Kidney capillary endothelial cell (primary cell): Measurements from ENCODE around the gene S1PR4.
"Not testable (repeated sequence)": the region's sequence is repeated elsewhere in the genome, so short reads cannot be mapped to it uniquely, and the experiment has no call there.

Experiments
- DNase-seq: peaks from one replicate; pipeline ENCODE4 v3.0.0-alpha.2; 2018; ENCODE audit warnings: low spot score

Gene S1PR4

DNA sequence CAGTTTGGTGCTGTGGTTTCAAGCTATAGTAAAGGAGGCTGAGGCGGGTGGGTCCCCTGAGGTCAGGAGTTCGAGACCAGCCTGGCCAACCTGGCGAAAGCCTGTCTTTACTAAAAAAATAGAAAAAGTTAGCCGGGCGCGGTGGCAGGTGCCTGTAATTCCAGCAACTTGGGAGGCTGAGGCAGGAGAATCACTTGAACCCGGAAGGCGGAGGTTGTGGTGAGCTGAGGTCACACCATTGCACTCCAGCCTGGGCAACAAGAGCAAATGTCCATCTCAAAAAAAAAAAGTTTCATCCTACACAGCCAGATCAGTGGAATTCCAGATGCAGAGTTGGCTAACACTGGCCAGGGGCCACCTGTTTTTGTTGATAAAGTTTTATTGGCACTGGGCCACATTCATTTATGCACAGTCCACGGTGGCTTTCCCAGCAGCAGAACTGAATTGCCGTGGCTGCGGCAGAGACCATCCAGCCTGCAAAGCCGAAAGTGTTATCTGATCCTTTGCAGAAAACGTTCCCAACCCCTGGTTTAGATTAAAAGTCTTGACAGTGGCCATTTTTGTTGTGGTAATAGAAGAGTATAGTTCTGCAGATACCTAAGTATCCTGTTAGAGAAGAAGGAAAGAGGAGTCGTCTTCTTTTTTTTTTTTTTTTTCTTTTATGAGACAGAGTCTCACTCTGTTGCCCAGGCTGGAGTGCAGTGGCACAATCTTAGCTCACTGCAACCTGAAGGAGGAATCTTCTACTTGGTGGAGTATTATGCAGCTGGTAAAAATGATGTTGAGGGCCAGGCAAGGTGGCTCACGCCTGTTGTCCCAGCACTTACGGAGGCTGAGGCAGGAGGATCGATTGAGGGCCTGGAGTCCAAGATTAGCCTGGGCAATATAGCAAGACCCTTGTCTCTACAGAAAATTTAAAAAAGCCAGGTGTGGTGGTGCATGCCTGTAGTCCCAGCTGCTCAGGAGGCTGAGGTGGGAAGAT lies 15.8 kb downstream of the S1PR4 start:
- DNase-seq, result no peak

DNA sequence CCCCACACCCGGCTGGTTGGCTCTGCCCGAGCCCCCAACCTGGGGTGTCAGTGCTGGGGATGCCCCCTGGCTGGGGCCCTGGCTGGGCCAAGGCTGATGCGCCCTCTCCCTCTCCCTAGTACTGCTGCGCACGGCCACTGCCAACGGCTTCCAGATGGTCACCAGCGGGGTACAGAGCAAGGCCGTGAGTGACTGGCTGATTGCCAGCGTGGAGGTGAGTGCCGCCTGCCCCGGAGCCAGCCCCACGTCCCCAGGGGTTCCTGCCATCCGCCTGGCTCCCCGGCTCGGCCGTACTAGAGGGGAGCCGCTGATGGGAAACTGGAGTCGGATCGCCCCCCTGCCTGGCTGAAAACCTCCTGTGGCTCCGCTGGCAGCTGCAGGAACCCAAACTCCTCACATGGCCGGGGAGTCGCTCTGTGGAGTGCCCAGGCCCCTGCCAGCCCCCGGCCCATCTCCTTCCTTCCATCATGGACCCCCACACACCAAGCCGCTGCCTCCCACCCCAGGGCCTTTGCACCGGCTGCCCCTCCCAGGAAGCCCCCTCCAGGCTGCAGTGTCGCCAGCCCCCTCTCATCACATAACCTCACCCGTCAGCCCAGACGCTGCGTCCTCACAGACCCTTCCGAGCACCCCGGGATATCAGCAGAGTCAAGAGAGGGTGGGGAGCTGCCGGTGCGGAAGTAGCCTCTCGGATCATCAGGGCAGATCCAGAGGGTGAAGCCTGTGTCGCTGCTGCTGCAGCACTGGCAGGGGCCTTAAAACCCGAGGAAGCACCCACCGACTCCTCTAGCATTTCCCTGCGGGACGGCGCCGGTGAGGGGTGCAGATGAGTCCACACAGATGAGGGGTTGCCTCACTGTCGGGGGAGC lies 17.7 kb downstream of the S1PR4 start:
- no peak for DNase-seq

DNA sequence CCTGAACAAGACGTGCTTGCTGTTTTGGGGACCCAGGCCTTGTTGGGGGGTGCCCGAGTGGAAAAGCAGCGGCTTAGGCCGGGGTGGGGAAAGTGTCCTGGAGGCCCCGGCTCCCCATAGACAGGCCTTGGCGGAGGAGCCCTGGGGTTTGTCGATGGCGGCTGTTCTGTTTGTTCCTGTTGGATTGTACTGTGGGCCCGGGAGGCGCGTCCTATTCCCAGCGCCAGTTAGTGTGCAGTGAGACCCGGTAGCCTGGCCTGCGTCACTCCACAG lies 18.3 kb downstream of the S1PR4 start:
- no peak for DNase-seq

DNA sequence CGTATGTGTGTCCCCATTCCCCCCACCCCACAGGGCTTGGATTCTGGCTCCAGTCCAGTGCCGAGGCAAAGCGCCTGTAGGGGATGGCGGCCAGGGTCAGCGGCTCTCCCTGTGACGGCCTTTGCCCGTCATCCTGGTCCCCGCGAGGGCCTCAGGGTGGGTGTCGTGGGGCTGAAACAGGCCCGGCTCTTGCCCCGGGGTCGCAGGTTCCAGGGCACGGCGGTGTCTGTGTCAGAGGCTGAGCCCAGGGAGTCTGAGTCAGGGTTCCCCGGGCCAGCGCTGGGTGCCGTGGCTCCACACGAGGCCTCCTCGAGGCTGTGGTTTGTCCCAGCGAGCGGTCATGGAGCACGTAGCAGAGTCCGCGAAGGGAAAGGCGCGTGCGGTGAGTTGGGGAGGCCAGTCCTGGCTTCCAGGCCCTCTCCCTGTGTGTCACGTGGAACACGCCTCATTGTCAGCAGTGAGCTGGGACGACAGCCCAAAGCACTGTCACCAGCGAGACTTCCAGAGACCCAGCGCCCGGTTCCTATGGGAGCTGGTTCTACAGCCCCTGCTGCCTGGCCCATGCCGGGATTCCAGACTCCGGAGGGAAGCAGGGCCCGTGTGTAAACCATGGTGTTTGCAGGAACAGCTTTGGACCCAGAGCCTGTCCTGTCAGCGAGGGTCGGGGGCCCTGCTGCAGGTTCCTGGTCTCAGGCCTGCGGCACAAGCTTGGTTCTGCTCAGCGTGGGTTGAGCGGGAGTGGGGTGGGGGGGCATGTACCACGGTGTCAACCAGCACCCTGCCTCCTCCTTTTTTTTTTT lies 20.5 kb downstream of the S1PR4 start:
- no peak for DNase-seq

DNA sequence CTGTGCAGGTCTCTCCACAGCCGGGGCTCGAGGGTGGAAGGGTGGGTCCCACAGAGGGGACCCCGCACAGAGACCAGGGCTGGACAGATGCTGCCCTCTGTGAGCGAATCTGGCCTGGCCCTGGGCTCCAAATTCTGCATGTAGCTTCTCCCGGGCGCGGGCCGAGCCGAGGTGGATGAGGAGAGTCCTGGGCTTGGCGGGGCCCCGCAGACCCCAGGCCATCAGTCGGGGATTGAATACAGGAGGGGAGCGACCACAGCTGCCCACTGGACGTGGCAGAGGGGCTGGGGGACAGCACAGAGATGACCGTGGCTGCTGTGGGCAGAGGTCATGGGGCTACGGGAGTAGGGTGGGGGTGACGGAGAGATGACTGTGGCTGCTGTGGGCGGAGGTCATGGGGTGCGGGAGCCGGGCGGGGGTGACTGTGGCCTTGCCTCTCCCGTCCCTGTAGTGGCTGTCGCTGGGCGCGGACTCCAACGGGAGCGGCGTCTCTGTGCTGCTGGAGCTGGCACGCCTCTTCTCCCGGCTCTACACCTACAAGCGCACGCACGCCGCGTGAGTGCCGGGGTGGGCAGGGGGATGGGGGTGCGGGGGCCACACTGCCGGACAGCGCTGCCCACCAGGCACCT lies 22.6 kb downstream of the S1PR4 start:
- no peak for DNase-seq

DNA sequence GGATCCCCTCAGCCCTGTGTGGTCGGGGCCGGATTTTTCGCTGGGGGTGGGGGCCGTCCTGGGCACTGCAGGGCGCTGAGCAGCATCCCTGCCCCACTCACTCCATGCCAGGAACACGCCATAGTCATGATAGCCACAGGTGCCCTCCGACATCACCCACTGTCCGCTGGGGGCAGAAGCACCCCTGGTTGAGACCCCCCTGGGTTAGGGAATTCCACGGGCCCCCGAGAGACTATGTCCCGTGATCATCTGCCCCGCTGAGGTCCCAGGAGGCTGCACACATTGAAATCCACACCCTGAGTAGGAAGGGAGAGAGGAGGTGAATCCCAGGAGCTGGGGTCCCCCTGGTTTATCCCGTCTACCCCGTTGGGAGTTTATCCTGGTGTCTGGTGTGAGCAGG lies 23.3 kb downstream of the S1PR4 start:
- DNase-seq, result no peak

DNA sequence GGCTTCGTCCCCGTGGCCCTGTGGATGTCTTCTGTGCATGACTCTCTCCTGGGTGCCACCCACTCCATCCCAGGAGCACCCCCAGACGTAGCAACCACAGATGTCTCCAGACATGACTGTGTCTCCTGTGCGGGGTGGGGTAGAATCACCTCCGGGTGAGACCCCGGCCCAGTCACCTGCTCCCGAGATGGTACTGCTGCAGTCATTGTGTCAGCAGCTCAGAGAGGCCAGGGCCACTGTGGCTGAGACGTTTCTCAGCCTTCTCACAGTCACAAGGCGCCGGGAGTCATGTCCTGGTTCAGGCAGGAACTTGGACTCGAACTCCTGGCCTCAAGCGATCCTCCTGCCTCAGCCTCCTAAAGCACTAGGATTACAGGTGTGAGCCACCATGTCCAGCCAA lies 23.8 kb downstream of the S1PR4 start:
- DNase-seq, result no peak

DNA sequence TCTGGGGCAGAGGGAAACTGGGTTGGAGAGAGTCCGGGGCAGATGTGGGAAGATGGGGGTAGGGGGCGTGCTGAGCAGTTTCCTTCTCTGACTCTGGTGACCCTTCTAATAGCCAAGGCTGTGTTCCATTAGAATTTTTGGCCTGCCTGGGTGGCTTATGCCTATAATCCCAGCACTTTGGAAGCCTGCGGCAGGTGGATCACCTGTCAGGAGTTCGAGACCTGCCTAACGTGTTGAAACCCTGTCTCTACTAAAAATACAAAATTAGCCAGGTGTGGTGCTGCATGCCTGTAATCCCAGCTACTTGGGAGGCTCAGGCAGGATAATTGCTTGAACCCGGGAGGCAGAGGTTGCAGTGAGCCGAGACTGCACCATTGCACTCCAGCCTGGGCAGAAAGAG lies 24.3 kb downstream of the S1PR4 start:
- DNase-seq, result not testable (repeated sequence)

DNA sequence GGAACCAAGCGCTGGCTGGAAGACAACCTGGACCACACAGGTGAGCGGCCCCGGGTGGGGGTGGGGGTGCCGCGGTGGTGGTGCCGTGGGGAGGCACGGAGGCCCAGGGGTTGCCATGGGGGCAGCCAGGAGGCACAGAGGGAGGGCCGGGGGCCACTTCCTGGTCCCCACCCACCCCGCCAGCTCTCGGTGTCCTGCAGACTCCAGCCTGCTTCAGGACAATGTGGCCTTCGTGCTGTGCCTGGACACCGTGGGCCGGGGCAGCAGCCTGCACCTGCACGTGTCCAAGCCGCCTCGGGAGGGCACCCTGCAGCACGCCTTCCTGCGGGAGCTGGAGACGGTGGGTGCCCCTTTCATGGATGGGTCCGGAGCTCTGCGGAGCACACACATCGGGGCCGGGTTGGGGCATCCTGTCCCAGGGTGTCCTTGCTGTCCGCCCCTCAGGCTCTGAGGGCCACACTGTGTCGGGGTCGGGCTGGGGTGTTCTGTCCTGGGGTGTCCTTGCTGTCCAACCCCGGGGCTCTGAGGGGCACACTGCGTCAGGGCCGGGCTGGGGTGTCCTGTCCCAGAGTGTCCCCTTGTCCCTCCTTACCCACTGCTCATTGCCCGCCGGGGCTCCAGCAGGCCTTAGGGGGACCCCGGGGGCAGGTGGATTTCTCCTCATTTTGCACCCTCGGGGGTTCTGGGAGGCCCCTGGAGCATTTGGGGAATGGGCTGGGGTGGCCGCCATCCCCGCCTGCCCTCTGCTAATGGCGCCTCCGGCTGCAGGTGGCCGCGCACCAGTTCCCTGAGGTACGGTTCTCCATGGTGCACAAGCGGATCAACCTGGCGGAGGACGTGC lies 25.5 kb downstream of the S1PR4 start:
- DNase-seq, result no peak

DNA sequence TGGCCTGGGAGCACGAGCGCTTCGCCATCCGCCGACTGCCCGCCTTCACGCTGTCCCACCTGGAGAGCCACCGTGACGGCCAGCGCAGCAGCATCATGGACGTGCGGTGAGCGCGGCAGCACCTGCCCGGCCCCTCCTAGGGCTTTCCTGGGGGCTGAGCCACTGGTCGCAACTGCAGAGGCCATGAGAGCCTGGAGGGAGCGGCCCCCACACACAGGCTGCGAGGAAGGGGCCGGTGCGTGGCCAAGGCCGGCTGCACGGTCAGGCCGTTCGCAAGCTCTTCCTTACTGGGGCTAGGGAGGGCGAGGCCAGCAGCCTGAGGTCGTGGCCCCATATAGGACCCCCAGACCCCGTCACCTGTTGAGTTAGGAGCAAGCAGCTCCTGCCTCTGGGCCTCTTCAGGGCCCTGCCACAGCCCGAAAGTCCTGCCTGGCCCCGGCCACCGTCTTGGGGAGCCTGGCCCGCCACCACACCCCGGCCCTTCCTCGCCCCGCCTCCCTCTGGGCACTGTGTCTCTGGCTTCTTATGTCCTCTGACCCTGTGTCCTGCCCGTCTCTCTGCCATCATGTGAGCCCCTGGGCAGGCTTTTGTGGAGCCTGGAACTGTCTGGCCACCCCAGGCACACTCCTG lies 26.2 kb downstream of the S1PR4 start:
- DNase-seq, result no peak

DNA sequence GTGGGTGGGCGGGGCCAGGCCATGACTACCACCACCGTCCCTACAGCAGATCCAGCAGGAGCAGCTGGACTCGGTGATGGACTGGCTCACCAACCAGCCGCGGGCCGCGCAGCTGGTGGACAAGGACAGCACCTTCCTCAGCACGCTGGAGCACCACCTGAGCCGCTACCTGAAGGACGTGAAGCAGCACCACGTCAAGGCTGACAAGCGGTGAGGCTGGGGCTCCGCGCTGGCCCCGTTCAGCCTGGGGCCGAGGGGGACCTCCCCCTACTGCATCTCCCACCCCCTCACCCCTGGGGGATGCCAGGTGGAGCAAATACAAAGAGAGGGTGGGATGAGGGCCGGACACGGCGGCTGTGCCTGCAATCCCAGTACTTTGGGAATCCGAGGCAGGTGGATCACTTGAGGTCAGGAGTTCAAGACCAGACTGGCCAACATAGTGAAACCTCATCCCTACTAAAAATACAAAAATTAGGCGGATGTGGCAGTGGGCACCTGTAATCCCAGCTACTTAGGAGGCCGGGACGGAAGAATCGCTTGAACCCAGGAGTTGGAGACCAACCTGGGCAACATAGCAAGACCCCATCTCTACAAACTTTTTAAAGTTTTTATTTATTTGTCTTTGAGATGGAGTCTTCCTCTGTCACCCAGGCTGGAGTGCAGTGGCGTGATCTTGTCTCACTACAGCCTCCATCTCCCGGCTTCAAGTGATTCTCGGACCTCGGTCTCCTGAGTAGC lies 27.8 kb downstream of the S1PR4 start:
- no peak for DNase-seq

DNA sequence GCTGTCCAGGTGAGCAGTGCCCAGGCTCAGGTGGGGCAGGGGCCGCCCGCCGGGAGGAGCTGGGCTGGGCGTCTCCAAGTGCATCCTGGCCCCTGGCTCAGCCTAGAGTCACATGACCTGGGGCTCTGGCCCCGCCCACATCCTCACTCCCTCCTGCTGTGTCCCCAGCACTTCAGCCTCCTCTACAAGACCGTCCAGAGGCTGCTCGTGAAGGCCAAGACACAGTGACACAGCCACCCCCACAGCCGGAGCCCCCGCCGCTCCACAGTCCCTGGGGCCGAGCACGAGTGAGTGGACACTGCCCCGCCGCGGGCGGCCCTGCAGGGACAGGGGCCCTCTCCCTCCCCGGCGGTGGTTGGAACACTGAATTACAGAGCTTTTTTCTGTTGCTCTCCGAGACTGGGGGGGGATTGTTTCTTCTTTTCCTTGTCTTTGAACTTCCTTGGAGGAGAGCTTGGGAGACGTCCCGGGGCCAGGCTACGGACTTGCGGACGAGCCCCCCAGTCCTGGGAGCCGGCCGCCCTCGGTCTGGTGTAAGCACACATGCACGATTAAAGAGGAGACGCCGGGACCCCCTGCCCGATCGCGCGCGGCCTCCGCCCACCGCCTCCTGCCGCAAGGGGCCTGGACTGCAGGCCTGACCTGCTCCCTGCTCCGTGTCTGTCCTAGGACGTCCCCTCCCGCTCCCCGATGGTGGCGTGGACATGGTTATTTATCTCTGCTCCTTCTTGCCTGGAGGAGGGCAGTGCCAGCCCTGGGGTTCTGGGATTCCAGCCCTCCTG lies 29.1 kb downstream of the S1PR4 start:
- DNase-seq, result no peak

DNA sequence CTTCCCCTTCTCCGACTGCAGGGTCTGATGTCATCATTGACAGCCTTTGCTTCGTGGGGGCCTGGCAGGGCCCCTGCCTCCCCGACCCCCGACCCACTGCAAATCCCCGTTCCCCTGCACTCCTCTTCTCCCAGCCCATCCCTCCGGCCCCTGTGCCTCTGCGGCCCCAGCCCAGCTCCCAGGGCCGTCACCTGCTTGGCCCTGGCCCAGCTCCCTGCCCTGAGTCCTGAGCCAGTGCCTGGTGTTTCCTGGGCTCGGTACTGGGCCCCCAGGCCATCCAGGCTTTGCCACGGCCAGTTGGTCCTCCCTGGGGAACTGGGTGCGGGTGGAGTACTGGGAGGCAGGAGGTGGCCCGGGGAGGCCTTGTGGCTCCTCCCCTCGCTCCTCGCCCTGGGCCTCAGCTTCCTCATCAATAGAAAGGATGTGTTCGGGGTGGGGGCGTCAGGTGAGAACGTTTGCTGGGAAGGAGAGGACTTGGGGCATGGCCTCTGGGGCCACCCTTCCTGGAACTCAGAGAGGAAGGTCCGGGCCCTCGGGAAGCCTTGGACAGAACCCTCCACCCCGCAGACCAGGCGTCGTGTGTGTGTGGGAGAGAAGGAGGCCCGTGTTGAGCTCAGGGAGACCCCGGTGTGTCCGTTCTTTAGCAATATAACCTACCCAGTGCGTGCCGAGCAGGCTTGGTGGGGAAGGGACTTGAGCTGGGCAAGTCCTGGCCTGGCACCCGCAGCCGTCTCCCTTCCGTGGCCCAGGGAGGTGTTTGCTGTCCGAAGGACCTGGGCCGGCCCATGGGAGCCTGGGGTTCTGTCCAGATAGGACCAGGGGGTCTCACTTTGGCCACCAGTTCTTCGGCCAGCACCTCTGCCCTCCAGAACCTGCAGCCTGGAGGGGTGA lies 30.0 kb downstream of the S1PR4 start:
- no peak for DNase-seq

DNA sequence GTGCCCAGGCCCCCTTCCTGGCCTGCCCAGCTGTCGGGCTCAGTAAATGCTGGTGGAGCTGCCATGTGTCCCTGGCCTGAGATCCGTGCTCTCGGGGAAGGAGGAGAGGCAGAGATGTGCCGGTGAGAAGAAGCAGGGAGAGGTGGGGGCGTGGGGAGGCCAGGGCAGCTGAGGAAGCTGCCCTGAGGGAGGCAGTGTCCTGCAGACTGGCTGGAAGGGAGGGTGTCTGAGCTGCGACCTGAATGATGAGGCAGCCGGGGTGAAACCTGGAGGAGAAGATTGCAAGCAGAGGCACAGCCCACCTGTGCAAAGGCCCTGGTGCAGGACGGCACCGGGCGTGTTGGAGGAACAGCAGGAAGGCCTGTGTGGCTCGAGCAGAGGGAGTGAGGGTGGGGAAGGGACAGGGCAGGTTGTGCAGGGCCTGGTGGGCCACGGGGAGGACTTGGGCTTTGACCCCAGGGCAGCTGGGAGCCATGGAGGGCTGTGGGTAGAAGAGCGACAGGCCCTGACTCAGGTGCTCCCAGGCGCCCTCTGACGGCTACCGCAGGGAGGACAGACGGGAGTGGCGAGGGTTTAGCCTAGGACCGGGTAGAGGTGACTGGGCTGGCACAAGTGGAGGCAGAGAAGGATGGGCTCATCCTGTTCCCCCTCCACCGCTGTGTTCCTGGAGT lies 31.9 kb downstream of the S1PR4 start:
- peak; percentile 40 for DNase-seq

DNA sequence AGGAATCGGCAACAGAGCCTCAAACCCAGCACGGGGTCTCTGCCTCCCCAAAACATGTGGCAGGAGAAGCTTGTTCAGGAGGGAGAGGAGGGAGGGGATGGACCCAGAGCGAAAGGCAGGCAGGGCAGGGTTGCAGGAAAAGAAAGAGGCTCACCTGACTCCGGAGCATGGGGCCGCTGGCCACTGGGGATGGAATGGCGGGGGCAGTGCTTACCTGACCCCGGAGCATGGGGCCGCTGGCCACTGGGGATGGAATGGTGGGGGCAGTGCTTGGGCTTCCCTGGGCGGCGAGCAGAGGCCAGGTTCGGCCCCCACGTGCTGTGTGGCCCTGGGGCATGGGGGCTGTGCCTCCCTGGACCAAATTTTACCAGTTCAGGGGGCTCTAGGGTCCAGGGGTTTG lies 32.6 kb downstream of the S1PR4 start:
- DNase-seq, result no peak

DNA sequence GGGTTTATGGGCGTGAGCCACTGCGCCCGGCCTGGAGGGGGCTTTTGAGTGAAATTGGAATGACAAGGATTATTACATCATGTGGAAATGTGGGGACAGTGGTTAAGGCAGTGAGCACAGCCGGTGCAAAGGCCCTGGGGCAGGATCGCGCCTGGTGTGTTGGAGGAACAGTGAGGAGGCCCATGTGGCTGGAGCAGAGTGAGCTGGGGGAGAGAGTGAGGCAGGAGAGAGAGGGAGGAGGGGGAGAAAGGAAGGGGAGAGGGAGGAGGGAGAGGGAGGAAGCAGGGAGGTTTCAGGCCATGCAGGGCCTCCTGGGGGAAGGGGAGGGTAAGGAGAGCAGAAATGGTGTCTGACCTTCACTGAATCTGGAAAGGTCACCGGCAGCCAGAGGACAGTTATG lies 34.6 kb downstream of the S1PR4 start:
- DNase-seq, result no peak

DNA sequence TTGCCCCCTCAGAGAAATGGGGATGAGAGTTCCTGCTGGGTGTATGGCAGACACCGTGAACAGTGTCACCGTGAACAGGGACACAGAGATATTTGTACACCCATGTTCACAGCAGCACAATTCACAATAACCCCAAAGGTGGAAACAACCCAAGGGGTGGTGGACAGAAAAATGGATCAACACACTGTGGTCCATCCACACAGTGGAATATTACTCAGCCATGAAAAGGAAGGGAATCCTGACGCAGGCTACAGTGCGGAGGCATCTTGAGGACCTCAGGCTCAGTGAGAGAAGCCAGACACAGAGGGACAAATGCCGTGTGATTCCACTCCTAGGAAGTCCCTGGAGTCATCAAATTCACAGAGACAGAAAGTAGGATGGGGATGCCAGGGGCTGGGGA lies 38.3 kb downstream of the S1PR4 start:
- DNase-seq, result no peak
